HepG2 (cell line): ENCODE data around the gene ACVR1B. TPM values are rescaled to one million over a fixed set of nuclear protein-coding genes. Genes with fewer than 3 reads are reported as not detected.

Experiments used
- ATAC-seq: fragments of 200-7000 bp; cut with Tn5 transposase; 3 replicates; pipeline ENCODE4 v1.9.1; 2020; ENCODE audit warnings: mild to moderate bottlenecking, moderate library complexity
- BruUV-seq: library from RNA; stranded (reverse); fragments of 400-500 nt; replicated peaks from 2 replicates; lab custom pipeline; 2021; lab: Mats Ljungman, UMichigan
- CTCF ChIA-PET: fragments of 300-600 bp; formaldehyde crosslinking; extraction: SDS; loops from one replicate; lab custom pipeline; 2021; ENCODE audit warnings: low total read pairs, inconsistent platforms, low intra/inter-chr PET ratio; lab: Yijun Ruan, JAX
- POLR2A ChIA-PET: fragments of 350-600 bp; sonication (Branson Sonifier 250); formaldehyde crosslinking; loops from one replicate; lab custom pipeline; 2020; ENCODE audit warnings: antibody characterized with exemption, inconsistent platforms; lab: Yijun Ruan, JAX
- DNase-seq: peaks from one replicate; pipeline ENCODE4 v3.0.0-alpha.2; 2015; ENCODE audit warnings: low spot score
- FAIRE-seq: peaks from 3 replicates; lab custom pipeline; 2011; peaks lifted over from hg19 to GRCh38; lab: Jason Lieb, UNC
- H2AFZ ChIP-seq: one replicate; pipeline ENCODE4 v1.6.1; 2011; ENCODE audit warnings: low read length, inconsistent platforms
- H3K27ac ChIP-seq: fragments of 300-600 bp; 3 replicates; pipeline ENCODE4 v1.8.0; 2011; ENCODE audit warnings: mixed run types, mild to moderate bottlenecking, mixed read lengths, low read length, inconsistent platforms; ENCODE audit not compliant: insufficient read depth; ENCODE audit errors: extremely low read length
- H3K27me3 ChIP-seq, 2 experiments: fragments of 200-600 bp in 1 of 2; 2 replicates in 1 of 2; 3 replicates in 1 of 2; pipeline versions ENCODE4 v1.6.0 to v1.8.0; 2011; ENCODE audit warnings: low read length in 2 of 2, mild to moderate bottlenecking in 2 of 2, moderate library complexity in 2 of 2, inconsistent platforms in 1 of 2; ENCODE audit not compliant: insufficient read depth in 2 of 2, control insufficient read depth in 1 of 2
- H3K36me3 ChIP-seq, 2 experiments: fragments of 200-600 bp in 1 of 2; replicated peaks in 1 of 2; 2 replicates in 1 of 2; 3 replicates in 1 of 2; pipeline versions ENCODE4 v1.5.1 to v1.8.0; 2011; ENCODE audit warnings: low read length in 2 of 2, inconsistent platforms in 1 of 2; ENCODE audit not compliant: insufficient read depth in 2 of 2, control insufficient read depth in 1 of 2
- H3K4me1 ChIP-seq: 2 replicates; pipeline ENCODE4 v1.5.1; 2012; ENCODE audit warnings: low read length, inconsistent platforms; ENCODE audit not compliant: insufficient read depth
- H3K4me2 ChIP-seq: 2 replicates; pipeline ENCODE4 v1.6.0; 2011; ENCODE audit warnings: low read depth, low read length, inconsistent platforms
- H3K4me3 ChIP-seq, 3 experiments: fragments of 200-600 bp in 1 of 3; sonication (generic), shearing (Covaris generic) in 1 of 3; replicated peaks in 1 of 3; 2 replicates each; pipeline ENCODE4 v1.5.1; 2011 to 2016; ENCODE audit warnings: low read length in 3 of 3, inconsistent platforms in 2 of 3, low read depth in 2 of 3, mild to moderate bottlenecking in 2 of 3, control low read depth in 1 of 3, mixed read lengths in 1 of 3; ENCODE audit not compliant: insufficient read depth in 1 of 3
- H3K79me2 ChIP-seq: one replicate; pipeline ENCODE4 v1.6.1; 2011; ENCODE audit warnings: low read length, inconsistent platforms; ENCODE audit not compliant: insufficient read depth
- H3K9ac ChIP-seq: 2 replicates; pipeline ENCODE4 v1.6.0; 2011; ENCODE audit warnings: mild to moderate bottlenecking, low read depth, low read length, inconsistent platforms; ENCODE audit not compliant: insufficient read depth
- H3K9me3 ChIP-seq: 2 replicates; pipeline ENCODE4 v1.5.1; 2012; ENCODE audit warnings: mild to moderate bottlenecking, low read length
- H4K20me1 ChIP-seq: 2 replicates; pipeline ENCODE4 v1.6.0; 2011; ENCODE audit warnings: inconsistent platforms, mild to moderate bottlenecking, low read length, moderate library complexity; ENCODE audit not compliant: insufficient read depth
- AHR ChIP-seq: IDR thresholded peaks from 2 replicates; pipeline ENCODE4 v1.6.1; 2018; ENCODE audit warnings: missing genetic modification reagents, missing compliant biosample characterization
- ELF3 ChIP-seq: IDR thresholded peaks from 2 replicates; pipeline ENCODE4 v1.6.1; 2016; ENCODE audit warnings: missing genetic modification reagents, missing compliant biosample characterization
- FIP1L1 ChIP-seq: fragments of 200-400 bp; formaldehyde crosslinking; IDR thresholded peaks from 2 replicates; pipeline ENCODE4 v1.6.1; 2018; ENCODE audit warnings: low read depth, mild to moderate bottlenecking, low read length, moderate library complexity, borderline replicate concordance; ENCODE audit not compliant: insufficient read depth
- FOXA3 ChIP-seq: IDR thresholded peaks from 2 replicates; pipeline ENCODE4 v1.6.1; 2016; ENCODE audit warnings: missing genetic modification reagents, missing compliant biosample characterization
- FOXM1 ChIP-seq: sonication (generic); formaldehyde crosslinking; IDR thresholded peaks from 2 replicates; pipeline ENCODE4 v1.5.0; 2020; ENCODE audit warnings: missing genetic modification reagents
- HNRNPL ChIP-seq: fragments of 200-400 bp; formaldehyde crosslinking; IDR thresholded peaks from 2 replicates; pipeline ENCODE4 v1.6.1; 2017; ENCODE audit warnings: mild to moderate bottlenecking, low read depth, low read length
- KLF6 ChIP-seq: IDR thresholded peaks from 2 replicates; pipeline ENCODE4 v1.8.0; 2016; ENCODE audit warnings: missing biosample characterization, missing genetic modification reagents
- MBD4 ChIP-seq: IDR thresholded peaks from 2 replicates; pipeline ENCODE4 v1.6.1; 2012; ENCODE audit warnings: low read length, inconsistent platforms, borderline replicate concordance
- NR3C1 ChIP-seq: sonication (generic); formaldehyde crosslinking; IDR thresholded peaks from 2 replicates; pipeline ENCODE4 v1.4.0; 2020; ENCODE audit warnings: missing genetic modification reagents
- SALL1 ChIP-seq: sonication (generic); formaldehyde crosslinking; IDR thresholded peaks from 2 replicates; pipeline ENCODE4 v1.8.0; 2022; ENCODE audit warnings: mild to moderate bottlenecking, missing genetic modification reagents
- SNAPC5 ChIP-seq: sonication (generic); formaldehyde crosslinking; IDR thresholded peaks from 2 replicates; pipeline ENCODE4 v1.8.1; 2023; ENCODE audit warnings: mild to moderate bottlenecking, missing genetic modification reagents, borderline replicate concordance
- SP4 ChIP-seq: sonication (generic); formaldehyde crosslinking; IDR thresholded peaks from 2 replicates; pipeline ENCODE4 v1.8.1; 2023; ENCODE audit warnings: mild to moderate bottlenecking, missing genetic modification reagents
- SRSF1 ChIP-seq: fragments of 200-400 bp; formaldehyde crosslinking; optimal IDR thresholded peaks from 2 replicates; pipeline ENCODE3; 2017; ENCODE audit warnings: mild to moderate bottlenecking, low read depth, low read length, moderate library complexity
- STAG1 ChIP-seq: sonication (generic); formaldehyde crosslinking; IDR thresholded peaks from 2 replicates; pipeline ENCODE4 v1.4.0; 2020; ENCODE audit warnings: missing genetic modification reagents
- TARDBP ChIP-seq: sonication (generic); formaldehyde crosslinking; IDR thresholded peaks from 2 replicates; pipeline ENCODE4 v1.8.0; 2022; ENCODE audit warnings: mild to moderate bottlenecking, missing genetic modification reagents
- XRCC5 ChIP-seq: fragments of 200-400 bp; formaldehyde crosslinking; optimal IDR thresholded peaks from 2 replicates; pipeline ENCODE3; 2017; ENCODE audit warnings: mild to moderate bottlenecking, low read length
- ZNF362 ChIP-seq: sonication (generic); formaldehyde crosslinking; IDR thresholded peaks from 2 replicates; pipeline ENCODE4 v1.4.0; 2020; ENCODE audit warnings: missing genetic modification reagents, mild to moderate bottlenecking, borderline replicate concordance
- ZNF552 ChIP-seq: sonication (generic); formaldehyde crosslinking; IDR thresholded peaks from 2 replicates; pipeline ENCODE4 v1.9.0; 2022; ENCODE audit warnings: missing genetic modification reagents, mild to moderate bottlenecking, borderline replicate concordance
- ZNF83 ChIP-seq: sonication (generic); formaldehyde crosslinking; IDR thresholded peaks from 2 replicates; pipeline ENCODE4 v1.4.0; 2020; ENCODE audit warnings: missing genetic modification reagents, mild to moderate bottlenecking, borderline replicate concordance
- WGBS: methylation state at CpG from one replicate; pipeline ENCODE4 v1.1.6; 2017; ENCODE audit warnings: low lambda C conversion rate; 5-methylcytosine and 5-hydroxymethylcytosine counted together
- in situ Hi-C: cut with HindIII; loops from 2 replicates; pipeline ENCODE4 v1.10.0; 2017; ENCODE audit warnings: low pct_unique_long_range_greater_than_20kb; ENCODE audit not compliant: extremely low pct_ligation_motif_present
- intact Hi-C: fragments of 100-400 bp; cut with micrococcal nuclease; formaldehyde crosslinking; loops from one replicate; pipeline ENCODE4 v1.10.0; 2022; ENCODE audit not compliant: unreplicated experiment
- polyA plus RNA-seq, 8 experiments: library from polyadenylated mRNA; depleted of rRNA in 3 of 8; stranded (reverse) in 7 of 8; unstranded in 1 of 8; fragments of >200 nt; fragmentation: Illumina TruSeq in 4 of 8; extraction: Trizol in 4 of 8; gene quantifications; 2 replicates each; pipeline versions ENCODE4 v1.2.1 to v1.2.3, GENCODE V29; 2011 to 2016; ENCODE audit warnings: low read depth in 4 of 8, missing spikeins in 1 of 8, mixed read lengths in 1 of 8; ENCODE audit not compliant: insufficient read depth in 1 of 8
- total RNA-seq, 5 experiments: library from RNA; depleted of rRNA; stranded (reverse); fragments of >200 nt; fragmentation: Illumina TruSeq; extraction: Trizol; gene quantifications; 2 replicates each; pipeline ENCODE4 v1.2.3, GENCODE V29; 2016; ENCODE audit warnings: low read depth in 1 of 5

ACVR1B gene
- total and polyA plus RNA-seq, 2 of the 13 experiments (the other 11 are each of a cell fraction or from before 2014, with no cell fraction given): 8.9 to 12.1 TPM

GRCh38 chr12:52020539-52021336 lies 69.2 kb downstream of the ACVR1B start:
- in situ Hi-C loops (no loop called here), intact Hi-C loops (loop anchor here (1.0 kb wide), 2 partner anchors 16 to 27 kb away; no protein-coding TSS in a partner anchor)
- no peak overlapping the region for H3K27ac ChIP-seq
- no peak overlapping the region for H3K9ac ChIP-seq
- no peak overlapping the region for H2AFZ ChIP-seq
- DNase-seq: peak; percentile 48
- no peaks in the 10 kb centered on the region for H3K36me3 ChIP-seq
- H3K9me3 ChIP-seq: no peaks in the 10 kb centered on the region
- peak overlapping the region; percentile 64 for H3K4me2 ChIP-seq
- FAIRE-seq: peak; percentile 60
- H3K79me2 ChIP-seq: no peaks in the 10 kb centered on the region
- CTCF ChIA-PET: interaction anchor here (0.7 to 8.0 kb wide), 5 partner anchors 10 to 128 kb away, joined by 3 to 99 read pairs (median 3); partner anchors contain the start of gene TAMALIN
- peaks cover 53% of the 10 kb centered on the region for H3K4me1 ChIP-seq
- POLR2A ChIA-PET: interaction anchor here (0.7 to 4.0 kb wide), 4 partner anchors 10 to 108 kb away, joined by 3 to 45 read pairs (median 4); no protein-coding TSS in a partner anchor
- BruUV-seq: no TSS peak
- 12% methylated on average over 9 of the region's 9 CpGs for WGBS
- H4K20me1 ChIP-seq: no peaks in the 10 kb centered on the region
- ATAC-seq: peak; percentile 61
- no peaks in the 10 kb centered on the region for H3K27me3 ChIP-seq
- peak overlapping the region in 1 of 3 experiments; percentile 60; a peak in 2 of 6 replicates for H3K4me3 ChIP-seq
- TF ChIP-seq STAG1 (CRISPR knock-in tag) (peak; percentile 90), XRCC5 (peak; percentile 51), ELF3 (CRISPR knock-in tag) (peak; percentile 25; the same call in 1 of the 2 replicates), SALL1 (CRISPR knock-in tag) (peak; percentile 49), ZNF83 (CRISPR knock-in tag) (no peak), ZNF552 (no peak), SRSF1 (no peak), MBD4 (no peak), FOXA3 (CRISPR knock-in tag) (no peak), SP4 (CRISPR knock-in tag) (0 out of 2 replicates have a peak, but pooled peaks have one; percentile 27), FOXM1 (CRISPR knock-in tag) (no peak), FIP1L1 (no peak), TARDBP (CRISPR knock-in tag) (0 out of 2 replicates have a peak, but pooled peaks have one; percentile 27), ZNF362 (CRISPR knock-in tag) (no peak), KLF6 (CRISPR knock-in tag) (no peak), NR3C1 (CRISPR knock-in tag) (no peak), SNAPC5 (no peak), AHR (no peak), HNRNPL (no peak)
